ENCODE results near the gene ENTPD2.

Gene ENTPD2

GRCh38 chr9:137053944-137054931 is at the start of gene ENTPD2:
Gene ENTPD2, minus strand, starts transcription at chr9:137054061. Its CDS starts 64 bp downstream, at chr9:137053997.
- no peak for DNase-seq (ENCODE audit: low spot score)

GRCh38 chr9:137103206-137103999 is 49.5 kb upstream of the ENTPD2 start:
- no peak for DNase-seq (ENCODE audit: low spot score)

DNA sequence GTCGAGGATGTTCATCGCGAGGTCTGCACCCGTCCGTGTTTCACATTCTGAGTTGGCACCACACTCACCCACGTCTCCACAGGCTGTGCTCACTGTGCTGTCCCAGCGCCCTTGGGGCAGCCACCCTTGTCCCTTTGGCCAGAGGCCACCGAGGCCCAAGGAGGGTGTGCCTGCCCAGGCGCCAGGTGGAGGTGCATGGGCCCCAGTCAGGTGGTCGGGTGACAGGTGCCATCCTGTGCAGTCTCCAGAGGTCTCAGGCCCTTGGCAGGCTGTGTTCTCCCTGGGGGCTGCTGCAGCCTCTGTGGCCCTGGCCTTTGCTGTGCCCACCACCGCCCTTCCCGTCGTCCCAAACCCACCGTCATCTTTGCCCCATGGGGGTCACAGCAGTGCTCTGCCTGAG is 45.4 kb upstream of the ENTPD2 start:
- DNase-seq (ENCODE audit: low spot score), result no peak

GRCh38 chr9:137097761-137098462 is 44.1 kb upstream of the ENTPD2 start:
- no peak for DNase-seq (ENCODE audit: low spot score)

- DNase-seq (ENCODE audit: low spot score), result no peak
Observed at GRCh38 chr9:137096785-137097546, 43.1 kb upstream of the ENTPD2 start.

- DNase-seq (ENCODE audit: low spot score), result peak; percentile 70
Observed at GRCh38 chr9:137095664-137096517, 42.0 kb upstream of the ENTPD2 start.

GRCh38 chr9:137089232-137089947 is 35.5 kb upstream of the ENTPD2 start:
- no peak for DNase-seq (ENCODE audit: low spot score)

DNA sequence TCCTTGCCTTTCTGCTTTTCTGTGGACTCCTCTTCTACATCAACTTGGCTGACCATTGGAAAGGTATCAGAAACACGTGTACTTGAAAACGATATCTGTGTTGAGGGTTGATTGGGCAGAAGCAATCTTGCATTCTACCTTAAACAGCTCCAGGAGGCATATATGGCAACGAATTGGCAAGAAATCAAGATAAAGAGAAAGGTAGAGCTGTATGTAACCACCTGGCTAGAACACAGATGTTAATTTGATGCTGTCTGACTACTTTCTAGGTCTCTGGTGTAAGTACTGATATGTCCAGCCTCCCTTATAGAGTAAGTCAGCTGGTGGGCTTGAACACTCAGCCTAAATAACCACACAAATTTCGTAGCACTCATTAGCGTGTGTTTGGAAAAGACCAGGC is 34.3 kb upstream of the ENTPD2 start:
- DNase-seq (ENCODE audit: low spot score), result no peak

DNA sequence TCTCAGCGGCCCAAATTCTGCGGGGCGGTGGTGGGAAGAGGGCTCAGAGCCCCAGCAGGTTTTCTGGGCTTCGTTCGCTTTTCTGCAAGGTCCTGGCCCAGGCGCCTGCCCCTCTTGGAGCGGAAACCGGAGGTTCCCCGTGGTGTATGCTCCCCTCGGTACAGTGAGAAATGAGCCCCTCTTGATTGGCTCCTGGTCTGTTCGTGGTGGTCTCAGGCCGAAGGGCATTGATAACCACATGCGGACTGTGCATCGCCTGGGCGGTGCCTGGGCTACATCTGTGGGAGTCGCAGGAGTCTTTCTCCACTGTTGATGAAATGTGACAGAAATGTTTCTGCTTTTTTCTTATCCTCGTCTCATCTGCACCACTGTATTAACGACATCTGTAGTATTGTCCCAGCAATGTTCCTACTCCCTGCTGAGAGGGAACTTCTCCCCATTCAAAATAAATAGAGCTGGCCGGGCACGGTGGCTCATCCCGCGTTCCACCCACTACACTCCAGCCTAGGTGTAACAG is 33.6 kb upstream of the ENTPD2 start:
- no peak for DNase-seq (ENCODE audit: low spot score)

DNA sequence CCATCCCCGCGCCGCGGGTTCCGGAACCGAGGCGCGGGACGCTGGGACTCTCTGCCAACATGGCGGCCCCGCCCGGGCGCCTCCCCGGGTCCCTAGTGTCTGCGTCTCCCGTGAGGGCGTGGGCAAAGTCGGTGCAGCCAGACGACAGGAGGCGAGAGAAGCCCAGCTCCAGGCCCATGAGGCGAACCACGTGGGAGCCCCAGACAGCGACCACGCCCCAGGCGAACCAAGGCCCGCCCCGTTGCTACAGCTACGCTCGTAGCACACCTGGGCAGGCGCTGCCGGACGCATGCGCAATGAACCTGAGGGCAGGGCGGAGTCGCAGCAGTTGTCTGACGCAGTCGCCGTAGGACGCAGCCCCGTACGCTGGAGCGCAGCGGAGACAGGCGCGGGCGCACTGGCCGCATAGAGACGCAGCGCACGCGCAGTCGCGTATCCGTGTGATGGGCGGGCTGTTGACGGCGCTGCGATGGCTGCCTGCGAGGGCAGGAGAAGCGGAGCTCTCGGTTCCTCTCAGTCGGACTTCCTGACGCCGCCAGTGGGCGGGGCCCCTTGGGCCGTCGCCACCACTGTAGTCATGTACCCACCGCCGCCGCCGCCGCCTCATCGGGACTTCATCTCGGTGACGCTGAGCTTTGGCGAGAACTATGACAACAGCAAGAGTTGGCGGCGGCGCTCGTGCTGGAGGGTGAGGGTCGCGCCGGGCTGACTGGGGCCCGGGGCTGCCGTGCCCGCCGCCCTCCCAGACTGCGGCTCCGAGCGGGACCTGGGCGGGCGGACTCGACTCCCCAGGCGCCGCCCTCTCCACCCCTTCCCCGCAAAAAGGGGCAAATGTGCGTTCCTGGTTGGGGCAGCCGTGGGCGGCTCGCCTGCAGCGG is 32.9 kb upstream of the ENTPD2 start, which contains the start of gene MAN1B1:
Gene MAN1B1 (plus strand): TSS at position 455 of the 878 bp plus-strand sequence. CDS start 15 bp downstream, at position 470.
- peak; percentile 99 for DNase-seq (ENCODE audit: low spot score)

- DNase-seq (ENCODE audit: low spot score), result peak; percentile 45
Observed at GRCh38 chr9:137085920-137086530, 32.2 kb upstream of the ENTPD2 start.

DNA sequence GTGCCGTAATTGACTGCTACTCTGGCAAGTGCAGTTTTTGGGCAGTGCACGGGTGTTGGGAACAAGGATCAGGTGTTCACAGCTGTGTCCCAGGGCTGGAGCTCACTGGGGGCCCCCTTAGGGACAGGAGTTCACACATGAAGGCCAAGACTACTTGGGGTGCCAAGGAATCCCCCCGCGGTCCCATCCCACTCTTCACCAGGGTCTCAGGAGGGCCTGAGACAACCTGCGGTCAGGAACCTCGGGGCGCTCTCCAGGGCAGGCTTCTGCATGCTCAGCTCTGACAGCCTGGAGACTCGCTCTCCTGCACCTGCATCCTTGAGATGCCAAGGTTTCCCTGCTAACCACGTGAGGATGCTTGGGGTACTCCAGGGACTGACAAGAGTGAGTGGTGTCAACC is 30.7 kb upstream of the ENTPD2 start:
- no peak for DNase-seq (ENCODE audit: low spot score)

- DNase-seq (ENCODE audit: low spot score), result no peak
Observed at GRCh38 chr9:137083394-137084004, 29.6 kb upstream of the ENTPD2 start.

DNA sequence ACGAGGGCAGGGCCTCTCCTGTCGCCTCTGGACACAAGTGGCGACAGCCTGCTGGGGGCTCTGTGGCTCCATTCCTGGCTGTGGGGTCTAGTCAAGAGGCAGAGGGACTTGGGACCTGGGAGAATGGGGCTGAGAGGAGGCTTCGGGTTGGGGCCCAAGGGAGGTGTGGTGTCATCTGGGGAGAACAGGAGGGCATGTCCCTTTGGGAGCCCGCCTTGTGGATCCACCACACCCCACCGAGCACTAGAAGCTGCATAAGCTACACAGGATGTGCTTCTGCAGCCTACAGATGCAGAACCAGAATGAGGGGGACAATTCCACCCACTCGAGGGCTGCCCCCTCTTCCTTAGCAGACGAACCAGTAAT is 29.0 kb upstream of the ENTPD2 start:
- DNase-seq (ENCODE audit: low spot score), result no peak

GRCh38 chr9:137082222-137082924 is 28.5 kb upstream of the ENTPD2 start:
- DNase-seq (ENCODE audit: low spot score), result no peak

- no peak for DNase-seq (ENCODE audit: low spot score)
Observed at GRCh38 chr9:137080260-137081122, 26.6 kb upstream of the ENTPD2 start.
